Calu3 (cell line): Measurements from ENCODE around the gene MALAT1. TPM values are rescaled to one million over a fixed set of nuclear protein-coding genes. Genes with fewer than 3 reads are reported as not detected.
A peak's percentile ranks its signal among the peaks of the same experiment; 100 is the strongest.

ENCODE experiments used
- BruUV-seq: library from RNA; stranded (reverse); fragments of 400-500 nt; replicated peaks from 2 replicates; lab custom pipeline; 2021; lab: Mats Ljungman, UMichigan
- CTCF ChIA-PET: fragments of 300-600 bp; sonication (Branson Sonifier 250); formaldehyde crosslinking; loops from one replicate; lab custom pipeline; 2022; ENCODE audit warnings: antibody characterized with exemption; lab: Charles Lee
- DNase-seq: peaks from one replicate; pipeline ENCODE4 v3.0.0; 2022
- H3K27ac Mint-ChIP-seq: one replicate; pipeline ENCODE4 v1.8.0; 2022; ENCODE audit warnings: mixed read lengths; ENCODE audit not compliant: unreplicated experiment
- H3K27me3 Mint-ChIP-seq: one replicate; pipeline ENCODE4 v1.8.0; 2022; ENCODE audit warnings: mixed read lengths; ENCODE audit not compliant: unreplicated experiment
- H3K36me3 Mint-ChIP-seq: one replicate; pipeline ENCODE4 v1.8.0; 2022; ENCODE audit warnings: mild to moderate bottlenecking, moderate library complexity, mixed read lengths; ENCODE audit not compliant: insufficient read depth, unreplicated experiment
- H3K4me1 Mint-ChIP-seq: one replicate; pipeline ENCODE4 v1.8.0; 2022; ENCODE audit warnings: mild to moderate bottlenecking, low read depth, mixed read lengths; ENCODE audit not compliant: unreplicated experiment
- H3K4me3 Mint-ChIP-seq: one replicate; pipeline ENCODE4 v1.8.0; 2022; ENCODE audit warnings: mild to moderate bottlenecking, low read depth, moderate library complexity, mixed read lengths; ENCODE audit not compliant: unreplicated experiment
- H3K9me3 Mint-ChIP-seq: one replicate; pipeline ENCODE4 v1.8.0; 2022; ENCODE audit warnings: low read depth, mixed read lengths; ENCODE audit not compliant: unreplicated experiment
- CTCF ChIP-seq: fragments of 200-600 bp; IDR thresholded peaks from one replicate; pipeline ENCODE4 v1.8.0; 2022; ENCODE audit warnings: antibody characterized with exemption; ENCODE audit not compliant: unreplicated experiment
- intact Hi-C: fragments of 100-400 bp; cut with micrococcal nuclease; formaldehyde crosslinking; loops from one replicate; pipeline ENCODE4 v1.10.0; 2022; ENCODE audit not compliant: unreplicated experiment
- total RNA-seq: library from RNA; stranded (reverse); gene quantifications from 2 replicates; pipeline ENCODE4 v1.2.3, GENCODE V29; 2022

The MALAT1 gene
- total RNA-seq, 1 experiment from 2014 or later, result 8,437 TPM

- no peak for TF ChIP-seq CTCF
- no peak for DNase-seq
- BruUV-seq, result TSS peak; percentile 63
- no peak overlapping the region for H3K4me3 Mint-ChIP-seq
- no peaks in the 10 kb centered on the region for H3K27me3 Mint-ChIP-seq
- H3K27ac Mint-ChIP-seq, result peak overlapping the region; percentile 87
- no peaks in the 10 kb centered on the region for H3K9me3 Mint-ChIP-seq
- CTCF ChIA-PET, result interaction anchor here (0.7 to 3.0 kb wide), 8 partner anchors 9 to 358 kb away, joined by 3 to 23 read pairs (median 8); no protein-coding TSS in a partner anchor
- intact Hi-C loops, result no loop called here
- peaks cover 55% of the 10 kb centered on the region for H3K36me3 Mint-ChIP-seq
- peaks cover 86% of the 10 kb centered on the region for H3K4me1 Mint-ChIP-seq
These were observed 6.5 kb upstream of the MALAT1 start for GRCh38 chr11:65492387-65492636.

- peaks cover 50% of the 10 kb centered on the region for H3K36me3 Mint-ChIP-seq
- no peak for TF ChIP-seq CTCF
- H3K27ac Mint-ChIP-seq, result peak overlapping the region; percentile 87
- no TSS peak for BruUV-seq
- intact Hi-C loops, result no loop called here
- H3K4me1 Mint-ChIP-seq, result peaks cover 83% of the 10 kb centered on the region
- H3K27me3 Mint-ChIP-seq, result no peaks in the 10 kb centered on the region
- CTCF ChIA-PET, result interaction anchor here (0.7 to 3.0 kb wide), 6 partner anchors 9 to 358 kb away, joined by 3 to 23 read pairs (median 5); no protein-coding TSS in a partner anchor
- no peaks in the 10 kb centered on the region for H3K9me3 Mint-ChIP-seq
- no peak for DNase-seq
- no peak overlapping the region for H3K4me3 Mint-ChIP-seq
These were observed 6.0 kb upstream of the MALAT1 start for GRCh38 chr11:65492637-65493366.

GRCh38 chr11:65493367-65494176, 5.3 kb upstream of the MALAT1 start:
- no peak overlapping the region for H3K4me3 Mint-ChIP-seq
- CTCF ChIA-PET, result interaction anchor here (1.0 to 3.0 kb wide), 2 partner anchors 14 to 16 kb away, joined by 6 to 23 read pairs; no protein-coding TSS in a partner anchor
- H3K27me3 Mint-ChIP-seq, result no peaks in the 10 kb centered on the region
- H3K36me3 Mint-ChIP-seq, result peaks cover 44% of the 10 kb centered on the region
- no peak for TF ChIP-seq CTCF
- no TSS peak for BruUV-seq
- H3K9me3 Mint-ChIP-seq, result no peaks in the 10 kb centered on the region
- intact Hi-C loops, result no loop called here
- peaks cover 76% of the 10 kb centered on the region for H3K4me1 Mint-ChIP-seq
- H3K27ac Mint-ChIP-seq, result peak overlapping the region; percentile 87
- no peak for DNase-seq

- Mint-ChIP-seq H3K27ac (no peak overlapping the region), H3K9me3 (no peaks in the 10 kb centered on the region), H3K4me1 (peaks cover 46% of the 10 kb centered on the region), H3K4me3 (no peak overlapping the region), H3K27me3 (no peaks in the 10 kb centered on the region), H3K36me3 (peaks cover 23% of the 10 kb centered on the region)
- CTCF ChIA-PET, result interaction anchor here (0.5 to 3.6 kb wide), 7 partner anchors 9 to 28 kb away, joined by 3 to 41 read pairs (median 3); no protein-coding TSS in a partner anchor
- intact Hi-C loops, result no loop called here
- DNase-seq, result no peak
- BruUV-seq, result TSS peak; percentile 67
- no peak for TF ChIP-seq CTCF
These were observed 2.3 kb upstream of the MALAT1 start for GRCh38 chr11:65496304-65497140.
